ENCODE results near the gene FNDC4.
"Not testable (repeated sequence)": the region's sequence is repeated elsewhere in the genome, so short reads cannot be mapped to it uniquely, and the experiment has no call there.

The FNDC4 gene

GRCh38 chr2:27494944-27495554 lies at the start of gene FNDC4:
Gene FNDC4 (minus strand): TSS chr2:27495200. CDS start chr2:27494679, 521 bp downstream.
- TF ChIP-seq, protein P1, sequence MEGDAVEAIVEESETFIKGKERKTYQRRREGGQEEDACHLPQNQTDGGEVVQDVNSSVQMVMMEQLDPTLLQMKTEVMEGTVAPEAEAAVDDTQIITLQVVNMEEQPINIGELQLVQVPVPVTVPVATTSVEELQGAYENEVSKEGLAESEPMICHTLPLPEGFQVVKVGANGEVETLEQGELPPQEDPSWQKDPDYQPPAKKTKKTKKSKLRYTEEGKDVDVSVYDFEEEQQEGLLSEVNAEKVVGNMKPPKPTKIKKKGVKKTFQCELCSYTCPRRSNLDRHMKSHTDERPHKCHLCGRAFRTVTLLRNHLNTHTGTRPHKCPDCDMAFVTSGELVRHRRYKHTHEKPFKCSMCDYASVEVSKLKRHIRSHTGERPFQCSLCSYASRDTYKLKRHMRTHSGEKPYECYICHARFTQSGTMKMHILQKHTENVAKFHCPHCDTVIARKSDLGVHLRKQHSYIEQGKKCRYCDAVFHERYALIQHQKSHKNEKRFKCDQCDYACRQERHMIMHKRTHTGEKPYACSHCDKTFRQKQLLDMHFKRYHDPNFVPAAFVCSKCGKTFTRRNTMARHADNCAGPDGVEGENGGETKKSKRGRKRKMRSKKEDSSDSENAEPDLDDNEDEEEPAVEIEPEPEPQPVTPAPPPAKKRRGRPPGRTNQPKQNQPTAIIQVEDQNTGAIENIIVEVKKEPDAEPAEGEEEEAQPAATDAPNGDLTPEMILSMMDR (IDR thresholded peaks at IDR 0.05; ENCODE audit: low read depth, low read length, missing control alignments): no peak
- no peak within 1 kb of the TSS; the same call in 1 of the 2 replicates for H3K4me3 ChIP-seq (ENCODE audit: low read depth, low read length)
- no peak for DNase-seq (ENCODE audit: low read depth)

- no peak for DNase-seq (ENCODE audit: low read depth)
- no peak overlapping the region for H3K4me3 ChIP-seq (ENCODE audit: low read depth, low read length)
- TF ChIP-seq, protein P1 (IDR thresholded peaks at IDR 0.05; ENCODE audit: low read depth, low read length, missing control alignments): no peak
These were observed 49.3 kb upstream of the FNDC4 start for GRCh38 chr2:27544143-27544821.

DNA sequence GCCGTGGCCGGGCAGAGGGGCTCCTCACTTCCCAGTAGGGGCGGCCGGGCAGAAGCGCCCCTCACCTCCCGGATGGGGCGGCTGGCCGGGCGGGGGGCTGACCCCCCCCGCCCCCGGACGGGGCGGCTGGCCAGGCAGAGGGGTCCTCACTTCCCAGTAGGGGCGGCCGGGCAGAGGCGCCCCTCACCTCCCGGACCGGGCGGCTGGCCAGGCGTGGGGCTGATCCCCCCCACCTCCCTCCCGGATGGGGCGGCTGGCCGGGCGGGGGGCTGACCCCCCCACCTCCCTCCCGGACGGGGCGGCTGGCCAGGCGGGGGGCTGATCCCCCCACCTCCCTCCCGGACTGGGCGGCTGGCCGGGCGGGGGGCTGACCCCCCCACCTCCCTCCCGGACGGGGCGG lies 44.6 kb upstream of the FNDC4 start:
- DNase-seq (ENCODE audit: low read depth): not testable (repeated sequence)

GRCh38 chr2:27538839-27539450 lies 43.9 kb upstream of the FNDC4 start:
- H3K4me3 ChIP-seq (ENCODE audit: low read depth, low read length); DNase-seq (ENCODE audit: low read depth): not testable (repeated sequence)

More for the DNA sequence above, 44.6 kb upstream of the FNDC4 start:
- H3K4me3 ChIP-seq (ENCODE audit: low read depth, low read length): not testable (repeated sequence)

- no peak overlapping the region for H3K4me3 ChIP-seq (ENCODE audit: low read depth, low read length)
- TF ChIP-seq, protein P1 (IDR thresholded peaks at IDR 0.05; ENCODE audit: low read depth, low read length, missing control alignments): no peak
- no peak for DNase-seq (ENCODE audit: low read depth)
These were observed 42.3 kb upstream of the FNDC4 start for GRCh38 chr2:27537287-27537686.

DNA sequence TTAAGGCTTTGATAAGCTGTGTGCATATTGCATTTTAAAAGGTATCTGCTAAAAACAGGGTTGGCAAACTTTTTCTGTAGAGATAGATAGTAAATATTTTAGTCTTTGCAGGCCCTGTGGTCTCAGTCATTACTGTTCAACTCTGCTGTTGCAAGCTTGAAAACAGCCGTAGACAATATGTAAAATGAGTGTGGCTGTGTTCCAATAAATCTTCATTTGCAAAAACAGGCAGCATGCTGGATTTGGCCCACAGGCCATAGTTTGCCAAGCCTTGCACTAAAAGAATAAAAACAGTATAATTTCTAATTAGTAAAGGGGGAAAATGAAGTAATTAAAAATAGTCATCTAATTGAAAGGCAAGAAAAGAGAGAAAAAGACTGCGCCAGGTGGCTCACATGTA lies 37.0 kb upstream of the FNDC4 start:
- TF ChIP-seq, protein P1 (IDR thresholded peaks at IDR 0.05; ENCODE audit: low read depth, low read length, missing control alignments): no peak
- no peak overlapping the region for H3K4me3 ChIP-seq (ENCODE audit: low read depth, low read length)
- DNase-seq (ENCODE audit: low read depth): no peak

GRCh38 chr2:27527182-27527581 lies 32.2 kb upstream of the FNDC4 start:
- H3K4me3 ChIP-seq (ENCODE audit: low read depth, low read length): no peak overlapping the region
- TF ChIP-seq, protein P1 (IDR thresholded peaks at IDR 0.05; ENCODE audit: low read depth, low read length, missing control alignments): no peak
- DNase-seq (ENCODE audit: low read depth): no peak

Data from GM12864 (cell line).